Hepatocyte (in vitro differentiated cells): ENCODE measurements around the gene SHKBP1. TPM values are rescaled to one million over a fixed set of nuclear protein-coding genes. Genes with fewer than 3 reads are reported as not detected.

Experiments used
- DNase-seq: peaks from one replicate; pipeline ENCODE4 v3.0.0-alpha.2; 2016; ENCODE audit warnings: low spot score
- H2AFZ ChIP-seq: fragments of 200-600 bp; sonication (generic); 2 replicates; pipeline ENCODE4 v1.6.0; 2016; ENCODE audit warnings: antibody characterized with exemption, mild to moderate bottlenecking
- H3K27ac ChIP-seq: fragments of 200-600 bp; sonication (generic); 2 replicates; pipeline ENCODE4 v1.5.1; 2016; ENCODE audit warnings: mild to moderate bottlenecking
- H3K27me3 ChIP-seq: fragments of 200-600 bp; sonication (generic); 2 replicates; pipeline ENCODE4 v1.6.1; 2016
- H3K36me3 ChIP-seq: fragments of 200-600 bp; sonication (generic); replicated peaks from 2 replicates; pipeline ENCODE4 v1.5.1; 2016; ENCODE audit warnings: low read depth; ENCODE audit not compliant: insufficient read depth
- H3K4me1 ChIP-seq: fragments of 200-600 bp; sonication (generic); 2 replicates; pipeline ENCODE4 v1.5.1; 2016; ENCODE audit warnings: mild to moderate bottlenecking, moderate library complexity; ENCODE audit not compliant: insufficient read depth
- H3K4me2 ChIP-seq: fragments of 200-600 bp; sonication (generic); 2 replicates; pipeline ENCODE4 v1.6.0; 2016
- H3K4me3 ChIP-seq: fragments of 200-600 bp; sonication (generic); 2 replicates; pipeline ENCODE4 v1.5.1; 2016; ENCODE audit warnings: mild to moderate bottlenecking
- H3K79me2 ChIP-seq: fragments of 200-600 bp; sonication (generic); 2 replicates; pipeline ENCODE4 v1.6.0; 2017; ENCODE audit warnings: mild to moderate bottlenecking
- H3K9me2 ChIP-seq: fragments of 200-600 bp; sonication (generic); replicated peaks from 2 replicates; pipeline ENCODE4 v1.6.0; 2017; ENCODE audit warnings: mild to moderate bottlenecking; ENCODE audit not compliant: insufficient read depth
- H3K9me3 ChIP-seq: fragments of 200-600 bp; sonication (generic); 2 replicates; pipeline ENCODE4 v1.5.1; 2016; ENCODE audit warnings: low read depth, mild to moderate bottlenecking
- H4K20me1 ChIP-seq: fragments of 200-600 bp; sonication (generic); 2 replicates; pipeline ENCODE4 v1.6.0; 2016; ENCODE audit warnings: mild to moderate bottlenecking; ENCODE audit not compliant: insufficient read depth, poor library complexity, severe bottlenecking
- CTCF ChIP-seq: fragments of 200-600 bp; sonication (generic); IDR thresholded peaks from 2 replicates; pipeline ENCODE4 v1.5.1; 2016; ENCODE audit warnings: antibody characterized with exemption, mild to moderate bottlenecking; ENCODE audit not compliant: poor library complexity
- EZH2 ChIP-seq: fragments of 200-600 bp; sonication (generic); IDR thresholded peaks from 2 replicates; pipeline ENCODE4 v1.6.1; 2016; ENCODE audit warnings: antibody characterized with exemption, mild to moderate bottlenecking, borderline replicate concordance
- EZH2phosphoT487 ChIP-seq: fragments of 200-600 bp; sonication (generic); IDR thresholded peaks from one replicate; pipeline ENCODE4 v1.6.1; 2018; ENCODE audit warnings: antibody characterized with exemption, mild to moderate bottlenecking, low read depth, moderate library complexity; ENCODE audit not compliant: unreplicated experiment, severe bottlenecking
- WGBS: methylation state at CpG from one replicate; pipeline ENCODE4 v1.1.6; 2016; ENCODE audit warnings: low lambda C conversion rate; ENCODE audit errors: missing lambda C conversion rate; 5-methylcytosine and 5-hydroxymethylcytosine counted together
- polyA plus RNA-seq: library from polyadenylated mRNA; unstranded; fragments of >200 nt; fragmentation: Nextera tagmentation; extraction: Ambion mirVana; gene quantifications from 2 replicates; pipeline ENCODE4 v1.2.1, GENCODE V29; 2016
- total RNA-seq: library from RNA; depleted of rRNA; stranded (reverse); fragments of >200 nt; gene quantifications from 2 replicates; pipeline ENCODE4 v1.2.3, GENCODE V29; 2014

SHKBP1 gene
- total and polyA plus RNA-seq, 2 experiments from 2014 or later, result 44.6 to 83.6 TPM

- TF ChIP-seq EZH2phosphoT487 (no peak), CTCF (peak; percentile 41)
- no peaks in the 10 kb centered on the region for H3K36me3 ChIP-seq
- peak overlapping the region; percentile 94 for H3K4me2 ChIP-seq
- no peaks in the 10 kb centered on the region for H3K9me2 ChIP-seq
- H2AFZ ChIP-seq, result peak overlapping the region; percentile 22
- peaks cover 6% of the 10 kb centered on the region for H3K27me3 ChIP-seq
- WGBS, result 3% methylated on average over 61 of the region's 71 CpGs
- H3K4me1 ChIP-seq, result peaks cover 54% of the 10 kb centered on the region
- DNase-seq, result peak; percentile 84
- H3K27ac ChIP-seq, result peak overlapping the region; percentile 76
- no peaks in the 10 kb centered on the region for H4K20me1 ChIP-seq
- peak overlapping the region; percentile 18 for H3K4me3 ChIP-seq
- H3K79me2 ChIP-seq, result no peaks in the 10 kb centered on the region
- no peaks in the 10 kb centered on the region for H3K9me3 ChIP-seq
These were observed 28.7 kb downstream of the SHKBP1 start for GRCh38 chr19:40605216-40605971.

GRCh38 chr19:40607311-40608239, 30.9 kb downstream of the SHKBP1 start:
- peaks cover 37% of the 10 kb centered on the region for H3K4me1 ChIP-seq
- H3K4me3 ChIP-seq, result no peak overlapping the region
- no peak overlapping the region for H3K4me2 ChIP-seq
- no peak overlapping the region for H3K27ac ChIP-seq
- 79% methylated on average over 31 of the region's 31 CpGs for WGBS
- H3K27me3 ChIP-seq, result no peaks in the 10 kb centered on the region
- DNase-seq, result no peak
- H3K36me3 ChIP-seq, result no peaks in the 10 kb centered on the region
- no peaks in the 10 kb centered on the region for H3K9me2 ChIP-seq
- no peaks in the 10 kb centered on the region for H3K9me3 ChIP-seq
- H3K79me2 ChIP-seq, result no peaks in the 10 kb centered on the region
- H2AFZ ChIP-seq, result no peak overlapping the region
- TF ChIP-seq EZH2phosphoT487 (no peak), EZH2 (no peak), CTCF (no peak)
- no peaks in the 10 kb centered on the region for H4K20me1 ChIP-seq

DNA sequence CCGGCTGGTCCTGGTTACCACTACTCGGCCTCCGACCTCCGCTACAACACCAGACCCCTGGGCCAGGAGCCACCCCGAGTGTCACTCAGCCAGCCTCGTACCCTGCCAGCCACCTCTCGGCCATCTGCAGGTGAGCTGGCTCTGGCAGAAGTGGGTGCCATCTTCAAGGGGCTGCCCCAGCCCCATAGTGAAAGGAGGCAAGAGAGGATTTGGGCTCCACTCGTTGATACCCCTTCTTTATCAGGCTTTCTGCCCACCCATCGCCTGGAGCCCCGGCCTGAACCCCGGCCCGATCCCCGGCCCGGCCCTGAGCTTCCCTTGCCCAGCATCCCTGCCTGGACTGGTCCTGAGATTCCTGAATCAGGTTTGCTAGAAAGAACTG, 31.6 kb downstream of the SHKBP1 start:
- H3K27ac ChIP-seq, result no peak overlapping the region
- no peaks in the 10 kb centered on the region for H3K9me2 ChIP-seq
- no peaks in the 10 kb centered on the region for H4K20me1 ChIP-seq
- TF ChIP-seq EZH2phosphoT487 (no peak), EZH2 (no peak), CTCF (no peak)
- no peaks in the 10 kb centered on the region for H3K36me3 ChIP-seq
- no peak overlapping the region for H3K4me3 ChIP-seq
- no peak overlapping the region for H3K4me2 ChIP-seq
- DNase-seq, result no peak
- H3K4me1 ChIP-seq, result peaks cover 31% of the 10 kb centered on the region
- WGBS, result 95% methylated on average over 14 of the region's 14 CpGs
- no peak overlapping the region for H2AFZ ChIP-seq
- H3K9me3 ChIP-seq, result no peaks in the 10 kb centered on the region
- no peaks in the 10 kb centered on the region for H3K27me3 ChIP-seq
- no peaks in the 10 kb centered on the region for H3K79me2 ChIP-seq
